Endothelial cell of umbilical vein (primary cell): ENCODE results near the gene PNLIPRP2. TPM values are rescaled to one million over a fixed set of nuclear protein-coding genes. Genes with fewer than 3 reads are reported as not detected.

Source experiments
- BruUV-seq: library from RNA; stranded (reverse); fragments of 400-500 nt; replicated peaks from 2 replicates; lab custom pipeline; 2021; lab: Mats Ljungman, UMichigan
- CTCF ChIA-PET: fragments of 300-600, 350-600 bp; sonication (Branson Sonifier 250); formaldehyde crosslinking; loops from one replicate; lab custom pipeline; 2021; ENCODE audit warnings: antibody characterized with exemption, inconsistent platforms; lab: Charles Lee
- POLR2A ChIA-PET: fragments of 300-600, 350-600 bp; sonication (Branson Sonifier 250); formaldehyde crosslinking; loops from one replicate; lab custom pipeline; 2021; ENCODE audit warnings: antibody characterized with exemption, inconsistent platforms; lab: Charles Lee
- DNase-seq: peaks from one replicate; pipeline ENCODE4 v3.0.0-alpha.2; 2011; ENCODE audit warnings: low read depth, low spot score
- FAIRE-seq: peaks from 2 replicates; lab custom pipeline; 2011; peaks lifted over from hg19 to GRCh38; lab: Jason Lieb, UNC
- H2AFZ ChIP-seq: 2 replicates; pipeline ENCODE4 v1.6.0; 2012; ENCODE audit warnings: low read depth, low read length, control low read depth, inconsistent platforms
- H3K27ac ChIP-seq: 2 replicates; pipeline ENCODE4 v1.5.1; 2011; ENCODE audit warnings: low read depth, mild to moderate bottlenecking, control low read depth, low read length, moderate library complexity; ENCODE audit not compliant: insufficient read depth
- H3K27me3 ChIP-seq, 2 experiments: 2 replicates each; pipeline versions ENCODE4 v1.6.0 to v1.6.1; 2011; ENCODE audit warnings: low read length in 2 of 2, mixed read lengths in 1 of 2; ENCODE audit not compliant: control insufficient read depth in 2 of 2, insufficient read depth in 2 of 2
- H3K36me3 ChIP-seq, 2 experiments: 2 replicates in 1 of 2; 3 replicates in 1 of 2; pipeline ENCODE4 v1.5.1; 2011; ENCODE audit warnings: low read length in 2 of 2, mild to moderate bottlenecking in 1 of 2, moderate library complexity in 1 of 2; ENCODE audit not compliant: control insufficient read depth in 2 of 2, insufficient read depth in 2 of 2; ENCODE audit errors: extremely low read depth in 1 of 2
- H3K4me1 ChIP-seq: 3 replicates; pipeline ENCODE4 v1.5.1; 2011; ENCODE audit warnings: mild to moderate bottlenecking, low read length; ENCODE audit not compliant: control insufficient read depth, insufficient read depth; ENCODE audit errors: extremely low read depth
- H3K4me2 ChIP-seq: 2 replicates; pipeline ENCODE4 v1.6.1; 2011; ENCODE audit warnings: low read length, control low read depth, mixed read lengths; ENCODE audit not compliant: insufficient read depth
- H3K4me3 ChIP-seq, 3 experiments: fragments of 200-600 bp in 1 of 3; sonication (generic), shearing (Covaris generic) in 1 of 3; replicated peaks in 1 of 3; 2 replicates each; pipeline ENCODE4 v1.5.1; 2011 to 2016; ENCODE audit warnings: control low read depth in 3 of 3, low read length in 3 of 3, mild to moderate bottlenecking in 2 of 3, inconsistent platforms in 1 of 3, low read depth in 1 of 3, moderate library complexity in 1 of 3; ENCODE audit not compliant: insufficient read depth in 1 of 3
- H3K79me2 ChIP-seq: 2 replicates; pipeline ENCODE4 v1.6.0; 2012; ENCODE audit warnings: low read length, inconsistent platforms; ENCODE audit not compliant: control insufficient read depth, insufficient read depth
- H3K9ac ChIP-seq: replicated peaks from 2 replicates; pipeline ENCODE3; 2011; ENCODE audit warnings: low read length, control low read depth; ENCODE audit not compliant: insufficient read depth; ENCODE audit errors: extremely low read depth
- H3K9me1 ChIP-seq: replicated peaks from 3 replicates; pipeline ENCODE4 v1.6.0; 2011; ENCODE audit warnings: mild to moderate bottlenecking, low read length; ENCODE audit not compliant: control insufficient read depth, insufficient read depth; ENCODE audit errors: extremely low read depth
- H3K9me3 ChIP-seq: replicated peaks from 2 replicates; pipeline ENCODE4 v1.5.1; 2012; ENCODE audit warnings: low read length, inconsistent platforms; ENCODE audit not compliant: control insufficient read depth, insufficient read depth
- H4K20me1 ChIP-seq: replicated peaks from 2 replicates; pipeline ENCODE3; 2011; ENCODE audit warnings: mild to moderate bottlenecking, low read length; ENCODE audit not compliant: control insufficient read depth, insufficient read depth; ENCODE audit errors: extremely low read depth
- CTCF ChIP-seq, 2 donors: IDR thresholded peaks; 1 replicate in 1 of 2; 2 replicates in 1 of 2; pipeline ENCODE4 v1.5.1; 2011; ENCODE audit warnings: low read length in 2 of 2, mild to moderate bottlenecking in 2 of 2, moderate library complexity in 2 of 2, control low read depth in 1 of 2, inconsistent platforms in 1 of 2, low read depth in 1 of 2; ENCODE audit not compliant: insufficient read depth in 1 of 2; ENCODE audit errors: extremely low read depth in 1 of 2
- EZH2 ChIP-seq: IDR thresholded peaks from 2 replicates; pipeline ENCODE4 v1.6.1; 2012; ENCODE audit warnings: borderline replicate concordance, low read depth, mild to moderate bottlenecking, moderate library complexity, low read length, inconsistent platforms; ENCODE audit not compliant: severe bottlenecking
- FOS ChIP-seq: IDR thresholded peaks from 2 replicates; pipeline ENCODE4 v1.6.1; 2011; ENCODE audit warnings: mild to moderate bottlenecking, low read length, moderate library complexity, borderline replicate concordance; ENCODE audit not compliant: insufficient read depth
- GATA2 ChIP-seq: IDR thresholded peaks from 2 replicates; pipeline ENCODE4 v1.7.0; 2011; ENCODE audit warnings: low read depth, mild to moderate bottlenecking, moderate library complexity, mixed read lengths, low read length; ENCODE audit not compliant: insufficient read length, insufficient read depth
- JUN ChIP-seq: IDR thresholded peaks from 2 replicates; pipeline ENCODE4 v1.6.1; 2011; ENCODE audit warnings: borderline replicate concordance, low read depth; ENCODE audit not compliant: insufficient read length, insufficient read depth
- MAX ChIP-seq: IDR thresholded peaks from 2 replicates; pipeline ENCODE4 v1.6.1; 2011; ENCODE audit not compliant: insufficient read depth, insufficient read length
- MYC ChIP-seq: IDR thresholded peaks from one replicate; pipeline ENCODE4 v1.6.1; 2011; ENCODE audit warnings: mild to moderate bottlenecking, low read depth, low read length
- POLR2A ChIP-seq: IDR thresholded peaks from 2 replicates; pipeline ENCODE4 v1.6.1; 2012; ENCODE audit warnings: low read depth, mild to moderate bottlenecking, control low read depth, low read length
- POLR2AphosphoS5 ChIP-seq: IDR thresholded peaks from 2 replicates; pipeline ENCODE4 v1.6.1; 2012; ENCODE audit warnings: low read depth, mild to moderate bottlenecking, control low read depth, low read length, moderate library complexity; ENCODE audit not compliant: insufficient read depth
- dilution Hi-C: fragments of 300-500 bp; cut with MboI; formaldehyde crosslinking; loops from one replicate; pipeline ENCODE4 v1.15.0; 2019; ENCODE audit warnings: low sequenced_read_pairs; ENCODE audit not compliant: extremely low pct_ligation_motif_present
- intact Hi-C: fragments of 100-400 bp; cut with micrococcal nuclease; formaldehyde crosslinking; loops from one replicate; pipeline ENCODE4 v1.10.0; 2022
- polyA plus RNA-seq, 4 experiments: library from polyadenylated mRNA; depleted of rRNA in 3 of 4; stranded (reverse) in 3 of 4; unstranded in 1 of 4; fragments of >200 nt; gene quantifications; 2 replicates each; pipeline versions ENCODE4 v1.2.1 to v1.2.3, GENCODE V29; 2011 to 2012; ENCODE audit warnings: missing spikeins in 1 of 4
- total RNA-seq: library from RNA; stranded (reverse); gene quantifications from 2 replicates; pipeline ENCODE4 v1.2.3, GENCODE V29; 2021

The PNLIPRP2 gene
- total and polyA plus RNA-seq, 2 donors (not counting 3 experiments of a cell fraction or from before 2014, with no cell fraction given): not detected

- BruUV-seq: no TSS peak
- Histone ChIP-seq H3K4me1 (no peaks in the 10 kb centered on the region), H3K79me2 (no peaks in the 10 kb centered on the region), H3K4me2 (no peak overlapping the region), H3K9ac (no peak overlapping the region), H2AFZ (no peak overlapping the region), H3K27me3 (no peaks in the 10 kb centered on the region), H3K36me3 (no peaks in the 10 kb centered on the region), H3K9me3 (no peaks in the 10 kb centered on the region), H3K4me3 (no peak overlapping the region), H3K9me1 (no peaks in the 10 kb centered on the region), H4K20me1 (no peaks in the 10 kb centered on the region), H3K27ac (no peak overlapping the region)
- CTCF ChIA-PET: interaction anchor here (1.3 to 3.2 kb wide), 3 partner anchors 99 to 486 kb away, joined by 3 to 19 read pairs (median 4); no protein-coding TSS in a partner anchor
- no peak for DNase-seq
- dilution Hi-C loops: no loop called here
- POLR2A ChIA-PET: no interaction called here
- intact Hi-C loops: no loop called here
- TF ChIP-seq POLR2AphosphoS5 (no peak), JUN (no peak), MYC (no peak), POLR2A (no peak), FOS (no peak), MAX (no peak), CTCF (IDR thresholded peaks at IDR 0.05; ENCODE audit: extremely low read depth in 1 of 2, insufficient read depth in 1 of 2, low read depth in 1 of 2, low read length in 2 of 2) (no peak), EZH2 (no peak), GATA2 (no peak)
- FAIRE-seq: no peak
Measured at GRCh38 chr10:116688741-116689495, 68.2 kb downstream of the PNLIPRP2 start.
